OCI-LY7 (cell line): ENCODE data around the gene SERF2.

ENCODE experiments used
- EZH2phosphoT487 ChIP-seq: fragments of 200-600 bp; sonication (generic); IDR thresholded peaks from 2 replicates; pipeline ENCODE4 v1.6.1; 2018; ENCODE audit warnings: low read depth, borderline replicate concordance, mild to moderate bottlenecking, mixed run types, antibody characterized with exemption, low read length, moderate library complexity, mixed read lengths
- TF ChIP-seq, protein P1 (sequence below): fragments of 200-600 bp; sonication (generic); conservative IDR thresholded peaks from 2 replicates; pipeline ENCODE4 v1.5.1; 2014; ENCODE audit warnings: mild to moderate bottlenecking, antibody characterized with exemption, low read length, moderate library complexity, mixed read lengths

DNA sequence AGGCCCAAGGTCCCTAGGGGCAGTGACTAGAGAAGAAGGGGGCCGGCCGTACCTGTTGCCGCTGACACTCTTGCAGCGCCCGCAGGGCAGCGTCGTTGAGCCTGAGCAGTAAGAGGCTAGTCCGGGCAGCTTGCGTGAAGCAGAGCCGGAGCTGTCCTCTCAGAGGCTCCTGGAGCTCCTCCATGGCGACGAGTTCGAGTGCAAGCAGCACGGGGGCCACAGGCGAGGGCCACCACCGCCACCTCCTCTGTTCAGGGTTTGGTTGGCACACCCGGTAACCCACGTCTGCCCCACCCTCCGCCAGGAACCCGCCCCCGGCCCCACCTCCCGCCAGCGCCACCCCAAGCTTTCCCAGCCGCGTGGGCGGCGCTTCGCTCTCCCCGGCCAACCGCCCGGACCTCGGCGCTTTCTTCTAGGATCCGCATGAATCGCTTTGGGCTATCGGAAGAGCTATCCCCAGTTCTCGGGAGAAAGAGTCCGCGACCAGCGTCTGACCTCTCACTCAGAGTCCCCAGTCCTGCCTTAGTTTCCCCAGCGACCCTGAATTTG, 15.3 kb upstream of the SERF2 start, which contains the start of gene ELL3:
- TF ChIP-seq, protein P1, sequence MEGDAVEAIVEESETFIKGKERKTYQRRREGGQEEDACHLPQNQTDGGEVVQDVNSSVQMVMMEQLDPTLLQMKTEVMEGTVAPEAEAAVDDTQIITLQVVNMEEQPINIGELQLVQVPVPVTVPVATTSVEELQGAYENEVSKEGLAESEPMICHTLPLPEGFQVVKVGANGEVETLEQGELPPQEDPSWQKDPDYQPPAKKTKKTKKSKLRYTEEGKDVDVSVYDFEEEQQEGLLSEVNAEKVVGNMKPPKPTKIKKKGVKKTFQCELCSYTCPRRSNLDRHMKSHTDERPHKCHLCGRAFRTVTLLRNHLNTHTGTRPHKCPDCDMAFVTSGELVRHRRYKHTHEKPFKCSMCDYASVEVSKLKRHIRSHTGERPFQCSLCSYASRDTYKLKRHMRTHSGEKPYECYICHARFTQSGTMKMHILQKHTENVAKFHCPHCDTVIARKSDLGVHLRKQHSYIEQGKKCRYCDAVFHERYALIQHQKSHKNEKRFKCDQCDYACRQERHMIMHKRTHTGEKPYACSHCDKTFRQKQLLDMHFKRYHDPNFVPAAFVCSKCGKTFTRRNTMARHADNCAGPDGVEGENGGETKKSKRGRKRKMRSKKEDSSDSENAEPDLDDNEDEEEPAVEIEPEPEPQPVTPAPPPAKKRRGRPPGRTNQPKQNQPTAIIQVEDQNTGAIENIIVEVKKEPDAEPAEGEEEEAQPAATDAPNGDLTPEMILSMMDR, result no peak
- TF ChIP-seq EZH2phosphoT487, result no peak
